ENCODE results near the gene TMEM125. TPM values are rescaled to one million over a fixed set of nuclear protein-coding genes. Genes with fewer than 3 reads are reported as not detected.

Gene TMEM125
- total RNA-seq, 1 experiment from 2014 or later = 3.1 TPM

DNA sequence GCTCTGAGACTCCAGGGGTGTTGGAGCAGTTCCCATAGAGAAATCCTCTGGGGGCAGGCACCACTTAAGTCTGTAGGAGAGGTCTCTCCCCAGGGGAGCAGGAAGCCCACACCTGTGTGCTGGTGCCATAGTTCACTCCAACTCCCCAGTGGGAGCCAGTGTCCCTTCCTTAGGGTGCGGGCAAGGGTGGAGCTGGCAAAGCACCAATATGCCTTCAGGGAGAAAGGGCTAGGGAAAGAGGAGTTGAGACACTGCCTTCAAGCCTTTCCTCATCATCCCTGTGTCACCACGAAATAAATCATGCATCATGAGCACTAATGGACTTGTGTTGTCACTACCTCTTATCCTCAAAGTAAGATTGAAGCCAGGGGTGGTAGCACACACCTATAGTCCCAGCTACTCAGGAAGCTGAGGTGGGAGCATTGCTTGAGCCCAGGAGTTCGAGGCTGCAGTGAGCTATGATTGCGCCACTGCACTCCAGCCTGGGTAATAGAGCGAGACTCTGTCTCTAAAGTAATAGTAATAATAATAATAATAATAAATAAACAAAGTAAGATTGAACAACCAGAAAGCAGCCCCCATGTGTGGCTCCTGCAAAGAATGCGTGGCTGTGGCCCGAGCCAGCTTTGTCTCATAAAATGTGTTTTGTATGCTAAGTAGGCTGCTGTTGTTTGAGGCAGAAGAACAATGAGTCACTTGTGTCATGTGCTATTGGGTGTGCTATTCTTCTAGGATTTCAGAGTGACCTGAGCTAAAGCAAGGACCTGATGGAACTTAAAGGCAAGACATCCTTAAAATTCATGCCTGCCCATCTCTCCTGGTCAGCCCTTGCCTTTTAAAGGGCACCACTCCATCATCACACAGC lies 24.3 kb downstream of the TMEM125 start:
- no TSS peak for BruUV-seq (replicated peaks)
- intact Hi-C loops (cut with micrococcal nuclease) = no loop called here
- H3K4me3 Mint-ChIP-seq (ENCODE audit: unreplicated experiment) = no peak overlapping the region
- no peaks in the 10 kb centered on the region for H3K27me3 Mint-ChIP-seq (ENCODE audit: insufficient read depth, unreplicated experiment)
- POLR2A ChIA-PET = interaction anchor here (0.6 to 1.5 kb wide), 6 partner anchors 8 to 98 kb away, joined by 3 to 7 read pairs (median 5); partner anchors contain the start of genes C1orf210 and CDC20
- no peaks in the 10 kb centered on the region for H3K4me1 Mint-ChIP-seq (ENCODE audit: insufficient read depth, unreplicated experiment)
- H3K36me3 Mint-ChIP-seq (ENCODE audit: insufficient read depth, unreplicated experiment) = no peaks in the 10 kb centered on the region
- DNase-seq (ENCODE audit: unreplicated experiment) = peak; percentile 50
- H3K27ac Mint-ChIP-seq (ENCODE audit: low read depth, unreplicated experiment) = peak overlapping the region; percentile 19
- CTCF ChIA-PET = interaction anchor here (0.5 to 3.8 kb wide), 2 partner anchors 9 to 68 kb away, joined by 3 to 24 read pairs; partner anchors contain the start of gene C1orf210
- H3K9me3 Mint-ChIP-seq (ENCODE audit: unreplicated experiment) = no peaks in the 10 kb centered on the region
- no peak for TF ChIP-seq CTCF (IDR thresholded peaks at IDR 0.05; ENCODE audit: unreplicated experiment)

GRCh38 chr1:43294761-43295160 lies 25.0 kb downstream of the TMEM125 start:
- Mint-ChIP-seq H3K27me3 (ENCODE audit: insufficient read depth, unreplicated experiment) (no peaks in the 10 kb centered on the region), H3K4me1 (ENCODE audit: insufficient read depth, unreplicated experiment) (no peaks in the 10 kb centered on the region), H3K9me3 (ENCODE audit: unreplicated experiment) (no peaks in the 10 kb centered on the region), H3K27ac (ENCODE audit: low read depth, unreplicated experiment) (peak overlapping the region; percentile 19), H3K4me3 (ENCODE audit: unreplicated experiment) (no peak overlapping the region), H3K36me3 (ENCODE audit: insufficient read depth, unreplicated experiment) (no peaks in the 10 kb centered on the region)
- ChIA-PET CTCF (interaction anchor here (0.5 to 3.8 kb wide), 2 partner anchors 10 to 69 kb away, joined by 3 to 24 read pairs; partner anchors contain the start of gene C1orf210), POLR2A (interaction anchor here (0.6 to 1.5 kb wide), 5 partner anchors 9 to 97 kb away, joined by 3 to 7 read pairs (median 5); partner anchors contain the start of genes C1orf210 and CDC20)
- no TSS peak for BruUV-seq (replicated peaks)
- no peak for TF ChIP-seq CTCF (IDR thresholded peaks at IDR 0.05; ENCODE audit: unreplicated experiment)
- intact Hi-C loops (cut with micrococcal nuclease) = no loop called here
- no peak for DNase-seq (ENCODE audit: unreplicated experiment)

DNA sequence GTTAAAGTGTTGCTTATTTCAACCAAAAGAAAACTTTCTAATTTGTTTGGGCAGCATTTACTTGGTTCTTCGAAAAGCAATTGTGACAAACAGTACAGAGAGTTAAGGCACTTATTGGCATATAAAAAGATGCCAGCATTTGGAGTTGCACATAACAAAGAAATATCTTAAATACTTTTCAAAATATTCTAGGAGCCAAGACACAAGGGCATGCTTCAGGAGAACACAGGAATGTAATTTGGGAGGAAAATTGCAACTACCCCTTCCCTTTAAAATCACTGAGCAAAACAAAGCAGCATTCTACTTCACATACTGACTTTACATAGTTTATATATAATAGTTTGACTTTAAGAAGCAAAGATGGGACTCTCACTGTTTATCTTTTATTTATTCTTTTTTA lies 26.4 kb downstream of the TMEM125 start:
- CTCF ChIA-PET = interaction anchor here (3.8 kb wide), 1 partner anchor 11 kb away, joined by 24 read pairs; the partner anchor contains the start of gene C1orf210
- H3K4me3 Mint-ChIP-seq (ENCODE audit: unreplicated experiment) = no peak overlapping the region
- no peak for DNase-seq (ENCODE audit: unreplicated experiment)
- intact Hi-C loops (cut with micrococcal nuclease) = no loop called here
- H3K4me1 Mint-ChIP-seq (ENCODE audit: insufficient read depth, unreplicated experiment) = no peaks in the 10 kb centered on the region
- no peaks in the 10 kb centered on the region for H3K9me3 Mint-ChIP-seq (ENCODE audit: unreplicated experiment)
- no TSS peak for BruUV-seq (replicated peaks)
- POLR2A ChIA-PET = no interaction called here
- no peaks in the 10 kb centered on the region for H3K36me3 Mint-ChIP-seq (ENCODE audit: insufficient read depth, unreplicated experiment)
- no peaks in the 10 kb centered on the region for H3K27me3 Mint-ChIP-seq (ENCODE audit: insufficient read depth, unreplicated experiment)
- TF ChIP-seq CTCF (IDR thresholded peaks at IDR 0.05; ENCODE audit: unreplicated experiment) = no peak
- no peak overlapping the region for H3K27ac Mint-ChIP-seq (ENCODE audit: low read depth, unreplicated experiment)

GRCh38 chr1:43298055-43298454 lies 28.3 kb downstream of the TMEM125 start:
- no peaks in the 10 kb centered on the region for H3K9me3 Mint-ChIP-seq (ENCODE audit: unreplicated experiment)
- no peaks in the 10 kb centered on the region for H3K36me3 Mint-ChIP-seq (ENCODE audit: insufficient read depth, unreplicated experiment)
- peaks cover 11% of the 10 kb centered on the region for H3K27me3 Mint-ChIP-seq (ENCODE audit: insufficient read depth, unreplicated experiment)
- BruUV-seq (replicated peaks) = no TSS peak
- no peaks in the 10 kb centered on the region for H3K4me1 Mint-ChIP-seq (ENCODE audit: insufficient read depth, unreplicated experiment)
- CTCF ChIA-PET = interaction anchor here (0.6 kb wide), 1 partner anchor 705 kb away, joined by 3 read pairs; no protein-coding TSS in a partner anchor
- intact Hi-C loops (cut with micrococcal nuclease) = no loop called here
- no peak for DNase-seq (ENCODE audit: unreplicated experiment)
- H3K4me3 Mint-ChIP-seq (ENCODE audit: unreplicated experiment) = no peak overlapping the region
- POLR2A ChIA-PET = no interaction called here
- H3K27ac Mint-ChIP-seq (ENCODE audit: low read depth, unreplicated experiment) = no peak overlapping the region
- no peak for TF ChIP-seq CTCF (IDR thresholded peaks at IDR 0.05; ENCODE audit: unreplicated experiment)

All from MCF 10A (cell line).